GM12878 (cell line): Measurements from ENCODE around the gene NKTR. TPM values are rescaled to one million over a fixed set of nuclear protein-coding genes. Genes with fewer than 3 reads are reported as not detected.

Experiments used
- ATAC-seq: fragments of 200-7000 bp; cut with Tn5 transposase; 3 replicates; pipeline ENCODE4 v1.9.1; 2020; ENCODE audit warnings: mild to moderate bottlenecking, moderate library complexity
- BruUV-seq: library from RNA; stranded (reverse); fragments of 400-500 nt; replicated peaks from 2 replicates; lab custom pipeline; 2021; lab: Mats Ljungman, UMichigan
- CTCF ChIA-PET: fragments of 300-600 bp; sonication (Branson Sonifier 250); formaldehyde crosslinking; extraction: SDS; loops from one replicate; lab custom pipeline; 2021; ENCODE audit warnings: inconsistent platforms; lab: Yijun Ruan, JAX
- POLR2A ChIA-PET: fragments of 350-600 bp; formaldehyde crosslinking; extraction: SDS; loops from one replicate; lab custom pipeline; 2021; ENCODE audit warnings: inconsistent platforms; lab: Charles Lee
- RAD21 ChIA-PET: fragments of 300-600 bp; sonication (Branson Sonifier 250); formaldehyde crosslinking; loops from one replicate; lab custom pipeline; 2023; ENCODE audit warnings: antibody characterized with exemption; ENCODE audit not compliant: unreplicated experiment; lab: Charles Lee
- SMC1A ChIA-PET: fragments of 300-600 bp; sonication (Branson Sonifier 250); formaldehyde crosslinking; loops from one replicate; lab custom pipeline; 2023; ENCODE audit not compliant: unreplicated experiment, uncharacterized antibody; lab: Charles Lee
- DNase-seq: peaks from one replicate; pipeline ENCODE4 v3.0.0-alpha.2; 2011; ENCODE audit warnings: low read depth, low spot score
- FAIRE-seq: peaks from 3 replicates; lab custom pipeline; 2011; peaks lifted over from hg19 to GRCh38; lab: Jason Lieb, UNC
- H2AFZ ChIP-seq: 2 replicates; pipeline ENCODE4 v1.6.0; 2011; ENCODE audit warnings: low read depth, low read length, control low read depth; ENCODE audit not compliant: control insufficient read depth
- H3K27ac ChIP-seq: 2 replicates; pipeline ENCODE4 v1.5.1; 2011; ENCODE audit warnings: control low read depth; ENCODE audit not compliant: control insufficient read depth, insufficient read depth
- H3K27me3 ChIP-seq, 2 experiments: replicated peaks in 1 of 2; 2 replicates each; pipeline versions ENCODE4 v1.6.0 to v1.6.1; 2011; ENCODE audit warnings: low read length in 1 of 2; ENCODE audit not compliant: control insufficient read depth in 2 of 2, insufficient read depth in 2 of 2
- H3K36me3 ChIP-seq, 2 experiments: 2 replicates each; pipeline ENCODE4 v1.5.1; 2011; ENCODE audit warnings: low read length in 1 of 2; ENCODE audit not compliant: control insufficient read depth in 2 of 2, insufficient read depth in 2 of 2
- H3K4me1 ChIP-seq: 2 replicates; pipeline ENCODE4 v1.6.1; 2011; ENCODE audit warnings: mild to moderate bottlenecking, low read length, moderate library complexity, mixed read lengths; ENCODE audit not compliant: control insufficient read depth, insufficient read depth
- H3K4me2 ChIP-seq: 2 replicates; pipeline ENCODE4 v1.6.0; 2011; ENCODE audit warnings: control low read depth; ENCODE audit not compliant: control insufficient read depth, insufficient read depth
- H3K4me3 ChIP-seq: fragments of 200-600 bp; sonication (generic); 2 replicates; pipeline ENCODE4 v1.5.1; 2016
- H3K79me2 ChIP-seq: 2 replicates; pipeline ENCODE4 v1.6.0; 2011; ENCODE audit warnings: low read length; ENCODE audit not compliant: control insufficient read depth, insufficient read depth
- H3K9ac ChIP-seq: 2 replicates; pipeline ENCODE4 v1.8.0; 2011; ENCODE audit warnings: low read length, control low read depth, mixed read lengths; ENCODE audit not compliant: control insufficient read depth, insufficient read depth
- H3K9me3 ChIP-seq: replicated peaks from 3 replicates; pipeline ENCODE4 v1.5.1; 2011; ENCODE audit warnings: mild to moderate bottlenecking, low read length; ENCODE audit not compliant: control insufficient read depth, insufficient read depth
- H4K20me1 ChIP-seq: 2 replicates; pipeline ENCODE4 v1.6.0; 2011; ENCODE audit not compliant: control insufficient read depth, insufficient read depth
- BCLAF1 ChIP-seq: fragments of 450-650 bp; IDR thresholded peaks from 2 replicates; pipeline ENCODE4 v1.6.1; 2017; ENCODE audit warnings: antibody characterized with exemption, mild to moderate bottlenecking, moderate library complexity
- CBFB ChIP-seq: IDR thresholded peaks from 2 replicates; pipeline ENCODE4 v1.6.1; 2016; ENCODE audit warnings: antibody characterized with exemption, low read depth
- CBX5 ChIP-seq: sonication (generic); IDR thresholded peaks from 2 replicates; pipeline ENCODE4 v1.6.1; 2016; ENCODE audit warnings: low read depth, moderate library complexity, mild to moderate bottlenecking, inconsistent platforms
- CHD2 ChIP-seq: IDR thresholded peaks from 2 replicates; pipeline ENCODE4 v1.6.1; 2011; ENCODE audit warnings: low read depth, low read length, improper control_type of control experiment, borderline replicate concordance
- GATAD2B ChIP-seq: fragments of 450-650 bp; conservative IDR thresholded peaks from 2 replicates; pipeline ENCODE4 v1.6.1; 2017; ENCODE audit warnings: low read depth, mild to moderate bottlenecking, moderate library complexity
- HDGF ChIP-seq: fragments of 450-650 bp; IDR thresholded peaks from 2 replicates; pipeline ENCODE4 v1.6.1; 2016; ENCODE audit warnings: antibody characterized with exemption
- IRF5 ChIP-seq: fragments of 450-650 bp; IDR thresholded peaks from 2 replicates; pipeline ENCODE4 v1.6.1; 2017; ENCODE audit warnings: borderline replicate concordance
- NFIC ChIP-seq: IDR thresholded peaks from 2 replicates; pipeline ENCODE4 v1.6.1; 2012; ENCODE audit warnings: low read depth, mild to moderate bottlenecking, inconsistent platforms, low read length, moderate library complexity
- PRDM15 ChIP-seq: fragments of 450-650 bp; formaldehyde crosslinking; IDR thresholded peaks from 2 replicates; pipeline ENCODE4 v1.4.0; 2020; ENCODE audit warnings: mild to moderate bottlenecking, moderate library complexity
- ZBTB11 ChIP-seq: fragments of 450-650 bp; formaldehyde crosslinking; IDR thresholded peaks from 2 replicates; pipeline ENCODE4 v1.5.0; 2022; ENCODE audit warnings: mild to moderate bottlenecking, missing genetic modification characterization
- ZZZ3 ChIP-seq: IDR thresholded peaks from 2 replicates; pipeline ENCODE4 v1.6.1; 2011; ENCODE audit warnings: low read depth; ENCODE audit not compliant: control insufficient read depth, insufficient read length
- WGBS: methylation state at CpG from one replicate; pipeline ENCODE4 v1.1.6; 2016; ENCODE audit warnings: low lambda C conversion rate; ENCODE audit not compliant: insufficient replicate concordance, insufficient coverage; ENCODE audit errors: missing lambda C conversion rate; 5-methylcytosine and 5-hydroxymethylcytosine counted together
- in situ Hi-C: fragments of 300-500 bp; cut with MboI; formaldehyde crosslinking; loops from 9 replicates; pipeline ENCODE4 v1.14.3; 2018; ENCODE audit warnings: mixed read lengths
- intact Hi-C: fragments of 100-400 bp; cut with micrococcal nuclease; formaldehyde crosslinking; loops from one replicate; pipeline ENCODE4 v1.14.2; 2022; ENCODE audit not compliant: unreplicated experiment
- polyA plus RNA-seq, 11 experiments: library from polyadenylated mRNA; depleted of rRNA in 4 of 11; unstranded in 6 of 11; stranded (reverse) in 5 of 11; fragments of >200 nt; fragmentation: Nextera tagmentation in 4 of 11; fragmentation: Illumina TruSeq in 1 of 11; extraction: Ambion mirVana in 4 of 11; extraction: Trizol in 1 of 11; gene quantifications; 1 replicate in 1 of 11; 2 replicates in 10 of 11; pipeline versions ENCODE4 v1.2.1 to v1.2.3, GENCODE V29; 2011 to 2016; ENCODE audit warnings: inconsistent platforms in 2 of 11, missing spikeins in 2 of 11, low read depth in 1 of 11
- total RNA-seq, 4 experiments: library from RNA; depleted of rRNA in 3 of 4; stranded (reverse); fragments of >200 nt in 3 of 4; fragmentation: Illumina TruSeq in 1 of 4; extraction: Trizol in 1 of 4; gene quantifications; 2 replicates each; pipeline versions ENCODE4 v1.2.1 to v1.2.3, GENCODE V29; 2013 to 2021

The NKTR gene
- total and polyA plus RNA-seq, 10 of the 15 experiments (the other 5 are each of a cell fraction or from before 2014, with no cell fraction given), result 15.3 to 91.9 (median 55.3) TPM

- ChIA-PET POLR2A (no interaction called here), CTCF (no interaction called here), SMC1A (no interaction called here), RAD21 (no interaction called here)
- no peaks in the 10 kb centered on the region for H3K79me2 ChIP-seq
- H3K27me3 ChIP-seq, result no peaks in the 10 kb centered on the region
- intact Hi-C loops (no loop called here), in situ Hi-C loops (no loop called here)
- no peaks in the 10 kb centered on the region for H3K36me3 ChIP-seq
- no TSS peak for BruUV-seq
- no peaks in the 10 kb centered on the region for H3K4me1 ChIP-seq
- WGBS, result 0% methylated on average over 2 of the region's 2 CpGs
- no peak overlapping the region for H3K9ac ChIP-seq
- H4K20me1 ChIP-seq, result no peaks in the 10 kb centered on the region
- no peak overlapping the region for H3K27ac ChIP-seq
- no peak for ATAC-seq
- DNase-seq, result no peak
- TF ChIP-seq CBX5 (no peak), PRDM15 (CRISPR knock-in tag) (no peak), NFIC (no peak), ZZZ3 (no peak), BCLAF1 (no peak), ZBTB11 (CRISPR knock-in tag) (no peak), GATAD2B (no peak), CHD2 (no peak), IRF5 (no peak), HDGF (no peak), CBFB (no peak)
- no peak overlapping the region for H3K4me2 ChIP-seq
- H2AFZ ChIP-seq, result no peak overlapping the region
- H3K4me3 ChIP-seq, result no peak overlapping the region
- no peaks in the 10 kb centered on the region; the same call in 1 of the 3 replicates for H3K9me3 ChIP-seq
- no peak for FAIRE-seq
Measured at GRCh38 chr3:42678447-42678846, 78.0 kb downstream of the NKTR start.
